ENCODE results near the gene UGT1A4.

Gene UGT1A4

DNA sequence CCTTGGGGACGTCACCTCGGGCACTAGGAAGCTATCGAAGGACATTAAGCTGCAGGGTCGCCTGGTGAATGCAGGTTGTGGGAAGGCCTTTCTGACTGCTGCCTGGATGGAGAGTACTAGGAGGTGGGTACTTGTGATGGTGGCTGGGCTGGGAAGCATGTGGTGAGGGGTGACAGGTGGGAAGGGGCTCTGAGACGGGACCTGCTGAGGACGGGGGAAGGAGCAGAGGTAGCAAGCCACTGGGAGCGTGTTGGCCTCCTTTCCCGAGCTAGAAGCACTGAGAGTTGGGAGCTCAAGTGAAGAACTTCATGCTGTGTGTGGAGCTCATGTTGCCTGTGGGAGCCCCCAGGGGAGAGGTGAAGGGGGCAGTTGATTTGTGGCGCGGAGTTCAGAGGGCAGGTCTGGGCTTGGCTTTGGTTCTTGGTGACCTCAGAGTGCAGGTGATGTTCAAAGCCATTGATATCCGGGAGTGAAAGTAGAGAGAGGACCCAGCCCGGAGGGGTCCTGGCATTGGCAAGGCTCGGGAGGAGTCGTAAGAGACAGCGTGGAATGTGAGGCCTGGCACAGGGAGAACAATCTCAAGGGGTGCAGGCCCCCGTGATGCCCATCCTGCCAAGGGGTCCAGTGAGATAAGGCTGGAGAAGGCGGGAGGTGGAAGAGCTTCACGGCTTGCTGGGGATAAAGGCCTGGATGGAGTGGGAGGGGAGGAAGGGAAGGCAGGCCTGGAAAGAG is 72.8 kb downstream of the UGT1A4 start:
- no peak for DNase-seq (ENCODE audit: low spot score)

DNA sequence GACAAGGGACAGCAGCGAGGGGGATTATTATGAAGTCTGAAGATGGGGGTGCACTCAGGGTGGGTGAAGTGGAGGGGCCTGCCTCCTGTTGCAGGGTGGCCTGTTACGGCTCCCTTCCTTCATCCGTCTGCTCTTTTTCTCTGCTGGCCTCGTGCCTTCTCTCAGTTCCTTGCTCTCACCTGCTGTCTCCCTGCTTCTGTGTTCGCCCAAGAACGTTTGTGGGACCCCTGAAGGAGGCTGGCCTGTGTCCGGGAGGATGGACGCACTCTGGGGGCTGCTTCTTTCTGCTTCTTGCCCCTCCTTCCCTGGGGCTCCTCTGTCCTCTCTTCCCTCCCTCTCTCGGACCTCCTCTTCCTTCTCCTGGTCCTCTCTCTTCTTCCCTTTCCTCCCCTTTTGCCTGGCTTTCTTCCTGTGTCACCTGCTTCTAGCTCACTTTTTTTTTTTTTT is 73.4 kb downstream of the UGT1A4 start:
- no peak for DNase-seq (ENCODE audit: low spot score)

DNA sequence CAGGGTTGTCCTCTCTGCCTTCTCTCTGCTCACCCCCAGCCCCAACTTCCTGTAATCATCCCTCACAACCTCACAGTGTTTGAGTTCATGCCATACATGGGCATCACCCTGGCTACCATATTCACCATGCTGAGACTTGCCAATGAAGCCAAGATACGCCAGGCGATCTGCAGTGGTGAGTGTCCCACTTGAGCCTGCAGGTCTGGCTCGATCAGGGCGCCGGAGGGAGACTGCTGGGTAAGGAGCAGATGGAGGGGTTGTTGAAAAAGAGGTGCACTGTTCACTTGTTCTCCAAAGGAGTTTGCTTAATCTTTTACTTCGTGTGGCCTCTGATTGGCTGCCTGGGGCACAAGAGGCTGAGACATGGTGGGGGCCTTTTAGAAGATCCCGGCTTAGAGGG is 74.2 kb downstream of the UGT1A4 start:
- DNase-seq (ENCODE audit: low spot score) = no peak

DNA sequence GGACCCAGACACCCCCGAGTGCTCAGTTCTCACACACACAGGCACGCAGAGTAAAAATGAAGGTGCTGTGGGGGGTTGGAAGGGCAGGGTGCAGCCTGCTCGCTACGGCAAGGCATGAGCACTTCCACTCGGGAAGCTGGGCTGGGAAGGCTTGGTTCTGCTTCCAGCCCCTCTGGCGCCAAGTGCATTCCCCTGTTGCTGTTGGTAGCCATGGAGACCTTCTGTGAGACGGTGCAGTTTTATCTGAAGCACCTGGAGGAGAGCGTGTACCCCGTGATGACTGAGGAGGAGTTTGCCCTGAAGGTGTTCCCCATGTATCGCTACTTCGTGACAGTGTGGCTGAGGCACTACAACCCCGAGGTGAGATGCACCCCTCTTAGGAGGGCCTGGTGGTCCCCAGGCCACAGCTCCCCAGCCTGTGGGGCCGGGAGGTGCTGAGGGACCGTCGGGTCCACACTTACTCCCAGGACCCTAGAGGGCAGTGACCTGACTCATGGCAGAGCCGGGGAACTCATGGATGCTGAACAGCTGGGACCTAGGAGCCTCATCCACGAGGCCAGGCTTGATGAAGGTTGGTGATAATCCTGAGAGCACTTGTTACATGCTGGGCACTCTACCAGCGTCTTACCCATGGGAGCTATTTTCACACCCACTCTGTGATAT is 75.1 kb downstream of the UGT1A4 start:
- DNase-seq (ENCODE audit: low spot score) = no peak

DNA sequence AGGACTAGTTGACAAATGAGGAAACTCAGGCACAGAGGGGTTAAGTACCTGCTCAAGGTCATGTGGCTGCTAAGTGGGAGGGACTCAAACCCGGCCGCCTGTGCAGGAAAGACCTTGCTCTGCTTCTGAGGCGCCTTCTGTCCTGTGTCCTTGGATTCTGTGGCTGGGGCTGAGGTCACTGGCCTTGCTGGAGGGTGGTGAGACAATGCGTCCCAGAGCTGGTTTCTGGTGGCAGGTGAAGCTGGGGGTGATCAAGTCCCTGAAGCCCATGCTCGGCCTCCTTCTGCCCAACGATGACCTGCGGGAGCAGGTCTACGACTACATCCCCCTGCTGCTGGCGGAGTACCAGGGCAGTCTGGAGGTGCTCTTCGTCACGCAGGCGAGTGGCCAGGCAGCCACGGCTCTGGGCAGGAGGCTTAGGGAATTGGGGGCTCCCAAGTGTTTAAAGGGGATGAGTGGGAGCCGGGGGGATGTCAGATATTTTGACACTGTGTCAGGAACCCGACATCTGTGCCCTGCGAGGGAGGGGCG is 75.7 kb downstream of the UGT1A4 start:
- DNase-seq (ENCODE audit: low spot score) = no peak

DNA sequence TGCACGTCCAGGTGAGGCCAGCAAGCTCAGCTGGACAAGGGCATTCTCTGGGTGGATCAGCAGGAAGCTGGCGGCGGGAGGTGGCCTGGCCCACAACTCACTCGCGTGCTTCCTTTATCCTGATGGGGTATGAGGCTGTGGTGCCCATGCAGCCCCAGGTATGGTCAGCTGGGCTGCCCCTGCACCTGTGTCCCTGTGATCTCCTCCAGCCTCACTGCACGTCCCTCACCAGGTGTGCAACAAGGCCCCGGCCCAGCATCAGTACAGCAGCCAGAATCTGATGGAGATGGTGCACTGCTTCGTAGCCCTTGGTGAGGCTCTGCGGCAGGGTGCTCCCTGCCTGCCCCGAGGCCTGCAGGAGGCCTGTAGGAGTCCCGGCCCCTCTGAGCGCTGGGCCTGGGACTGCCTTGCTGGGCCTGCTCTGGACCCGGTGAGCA is 77.2 kb downstream of the UGT1A4 start:
- no peak for DNase-seq (ENCODE audit: low spot score)

DNA sequence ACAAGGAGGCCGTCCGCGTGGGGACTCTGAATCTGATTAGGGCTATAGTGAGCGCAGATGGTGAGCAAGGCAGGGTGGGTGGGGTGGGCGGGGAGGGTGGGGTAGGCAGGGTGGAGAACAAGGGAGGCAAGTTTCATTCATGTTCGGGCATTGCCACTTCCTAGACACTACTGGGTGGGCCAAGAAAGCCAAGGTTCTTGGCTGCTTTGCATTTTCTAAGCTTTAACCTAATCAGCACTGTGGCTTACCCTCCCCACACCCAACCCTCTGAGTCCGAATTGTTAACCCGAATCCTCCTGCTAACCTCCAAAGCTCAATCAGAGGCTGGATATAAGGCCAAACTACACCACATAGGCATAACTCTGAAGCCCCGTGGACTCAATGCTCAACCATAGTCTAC is 77.7 kb downstream of the UGT1A4 start:
- DNase-seq (ENCODE audit: low spot score) = no peak

DNA sequence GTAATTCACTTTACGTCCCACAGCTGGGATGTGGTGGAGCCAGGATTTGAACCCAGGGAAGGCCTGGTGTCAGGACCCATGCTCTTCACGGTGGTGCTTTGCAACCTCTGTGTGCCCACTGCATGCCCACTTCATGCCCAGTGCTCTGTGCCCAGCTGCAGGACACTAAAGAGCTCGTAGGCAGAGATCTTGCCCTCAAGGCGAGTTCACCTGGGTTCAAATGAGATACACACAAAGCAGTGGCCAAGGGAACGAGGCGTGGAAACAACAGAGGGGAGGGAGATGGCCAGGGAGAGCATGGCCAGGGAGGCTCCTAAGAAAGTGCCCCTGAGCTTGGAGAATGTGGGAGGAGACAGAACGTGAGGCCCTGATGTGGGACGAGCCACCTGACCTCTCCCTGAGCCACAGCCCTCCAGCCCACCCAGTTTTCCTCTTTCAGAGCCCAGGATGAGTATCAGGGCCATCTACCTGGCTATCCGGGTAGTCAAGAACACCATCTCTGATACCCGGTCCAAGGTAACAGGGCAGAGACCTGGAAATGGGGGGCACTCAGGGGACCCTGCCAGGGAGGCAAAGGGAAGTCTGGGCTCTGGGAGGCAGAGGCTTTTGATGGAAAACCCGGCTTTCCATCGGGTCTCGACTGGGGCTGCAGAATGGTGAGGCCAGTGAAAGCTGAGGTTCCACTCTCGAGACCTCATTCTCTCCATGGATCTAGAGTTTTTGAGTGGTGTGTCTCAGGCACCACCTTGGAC is 80.0 kb downstream of the UGT1A4 start:
- no peak for DNase-seq (ENCODE audit: low spot score)

DNA sequence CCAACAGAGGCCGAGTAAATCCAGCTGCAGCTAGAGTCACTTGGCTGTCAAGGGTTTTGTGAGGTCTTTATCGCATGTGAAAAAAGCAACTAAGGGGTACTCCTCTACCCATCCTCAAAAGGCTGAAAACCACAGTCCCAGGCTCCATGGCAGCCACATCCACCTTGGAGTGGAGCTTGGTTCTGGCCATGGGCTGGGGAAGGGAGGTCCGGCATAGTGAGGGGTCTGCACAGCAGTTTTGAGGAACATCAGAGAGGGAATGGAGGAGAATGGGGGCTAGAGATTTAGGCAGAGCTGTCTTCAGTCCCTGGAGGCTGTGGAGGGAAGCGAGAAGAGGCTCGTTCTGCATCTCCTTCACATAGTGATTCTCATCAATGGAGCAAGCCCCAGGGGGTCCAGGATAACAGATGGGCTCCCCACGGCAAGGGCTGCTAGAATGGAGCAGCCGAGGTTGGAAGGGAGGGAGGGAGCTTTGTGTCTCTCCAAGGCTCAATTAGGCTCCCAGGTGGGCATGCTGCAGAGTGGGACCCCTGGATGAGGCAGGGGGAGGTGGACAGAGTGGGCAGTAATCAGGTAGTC is 80.6 kb downstream of the UGT1A4 start:
- no peak for DNase-seq (ENCODE audit: low spot score)

DNA sequence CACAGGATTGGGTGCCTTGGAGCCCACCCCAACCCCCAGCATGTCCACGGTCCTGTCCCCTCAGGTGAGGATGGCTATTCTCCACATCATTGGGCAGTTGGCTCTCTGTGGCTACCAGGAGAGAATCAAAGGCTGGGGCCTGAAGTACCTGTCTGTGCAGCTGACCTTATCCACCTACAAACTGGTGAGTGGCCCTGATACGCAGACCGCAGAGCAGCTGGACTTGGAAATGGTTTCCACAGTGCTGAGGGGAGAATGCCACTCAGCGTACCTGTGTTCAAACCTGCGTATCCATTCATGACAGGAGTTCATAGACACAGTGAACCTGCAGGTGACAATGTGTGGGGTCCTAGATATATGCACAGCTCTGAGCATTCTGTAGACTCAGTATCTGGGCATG is 81.2 kb downstream of the UGT1A4 start:
- no peak for DNase-seq (ENCODE audit: low spot score)

DNA sequence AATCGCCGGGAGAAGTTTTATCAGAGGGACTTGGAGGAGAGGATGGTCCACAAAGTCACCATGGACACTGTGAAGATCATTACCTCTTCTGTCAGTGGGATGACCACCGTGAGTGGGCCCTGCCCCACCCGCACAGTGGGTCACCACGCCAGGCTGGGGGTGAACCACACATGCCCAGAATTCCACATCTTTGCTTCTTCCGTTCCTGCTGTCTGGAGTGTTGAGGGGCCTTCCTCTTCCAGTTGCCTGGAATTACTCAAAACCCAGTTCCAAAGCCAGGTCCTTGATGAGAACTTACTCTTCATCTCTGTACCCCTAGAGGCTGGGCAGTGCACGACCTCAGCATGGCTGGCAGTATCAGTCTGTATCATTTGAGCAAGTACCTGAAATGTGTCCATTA is 81.7 kb downstream of the UGT1A4 start:
- DNase-seq (ENCODE audit: low spot score) = no peak

DNA sequence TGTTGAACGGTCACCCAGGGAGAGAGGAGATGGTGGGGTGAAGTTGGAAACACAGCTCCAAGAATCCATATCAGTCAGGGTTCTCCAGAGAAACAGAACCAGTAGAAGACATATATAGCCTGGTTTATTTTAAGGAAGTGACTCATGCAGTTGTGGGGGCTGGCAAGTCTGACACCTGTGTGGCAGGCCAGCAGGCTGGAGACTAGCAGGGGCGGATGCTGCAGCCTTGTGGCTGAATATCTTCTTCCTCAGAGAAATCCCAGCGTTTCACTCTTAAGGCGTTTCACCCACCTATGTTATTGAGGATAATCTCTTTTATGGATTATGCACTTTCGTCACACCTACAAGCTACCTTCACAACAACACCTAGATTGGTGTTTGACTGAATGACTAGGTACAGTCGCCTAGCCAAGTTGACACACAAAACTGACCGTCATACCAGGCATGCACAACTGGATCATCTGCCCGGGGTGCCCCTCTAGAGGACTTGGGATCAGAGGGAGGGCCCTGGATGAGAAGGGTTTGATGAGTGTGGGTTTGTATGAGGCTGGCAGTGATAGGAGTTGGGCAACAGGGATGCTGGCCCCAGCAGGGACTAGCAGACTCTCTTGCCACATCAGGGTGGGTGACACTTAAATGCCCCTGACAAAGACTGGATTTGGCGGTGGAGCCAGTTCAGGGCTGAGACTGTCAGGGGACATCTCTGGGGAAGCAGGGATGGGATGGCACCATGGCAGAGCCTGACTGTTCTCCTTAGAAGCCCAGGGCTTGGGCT is 83.0 kb downstream of the UGT1A4 start:
- DNase-seq (ENCODE audit: low spot score) = no peak

DNA sequence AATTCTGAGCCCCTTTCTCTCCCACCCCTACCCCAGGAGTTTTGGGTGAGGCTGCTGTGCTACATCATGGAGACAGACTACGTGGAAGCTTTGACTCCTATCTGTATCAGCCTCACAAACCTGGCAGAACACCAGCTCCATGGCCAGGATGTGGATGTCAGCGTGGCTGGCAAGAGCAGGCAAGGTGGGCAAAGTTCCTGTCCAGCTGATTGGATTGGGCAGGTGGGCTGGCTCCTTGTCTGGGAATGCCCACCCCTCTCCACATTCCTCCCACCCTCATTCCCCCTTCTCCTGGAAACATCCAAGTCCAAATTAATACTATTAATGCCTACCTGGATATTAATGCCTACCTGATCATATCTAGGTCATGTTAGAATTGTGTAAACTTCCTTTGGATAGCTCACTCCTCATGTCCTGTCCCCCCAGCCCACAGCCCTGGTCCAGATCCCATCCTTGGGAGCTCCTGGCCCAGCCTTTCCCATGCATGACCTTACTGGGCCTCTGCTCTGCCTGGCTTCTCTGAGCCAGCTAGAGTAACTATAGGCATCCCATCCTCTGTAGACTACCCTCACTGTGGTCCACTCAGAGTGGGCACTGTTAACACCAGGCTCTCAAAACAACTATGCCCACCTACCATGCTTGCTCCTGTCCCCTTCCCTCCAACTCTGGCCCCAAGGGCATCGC is 83.7 kb downstream of the UGT1A4 start:
- DNase-seq (ENCODE audit: low spot score) = no peak

DNA sequence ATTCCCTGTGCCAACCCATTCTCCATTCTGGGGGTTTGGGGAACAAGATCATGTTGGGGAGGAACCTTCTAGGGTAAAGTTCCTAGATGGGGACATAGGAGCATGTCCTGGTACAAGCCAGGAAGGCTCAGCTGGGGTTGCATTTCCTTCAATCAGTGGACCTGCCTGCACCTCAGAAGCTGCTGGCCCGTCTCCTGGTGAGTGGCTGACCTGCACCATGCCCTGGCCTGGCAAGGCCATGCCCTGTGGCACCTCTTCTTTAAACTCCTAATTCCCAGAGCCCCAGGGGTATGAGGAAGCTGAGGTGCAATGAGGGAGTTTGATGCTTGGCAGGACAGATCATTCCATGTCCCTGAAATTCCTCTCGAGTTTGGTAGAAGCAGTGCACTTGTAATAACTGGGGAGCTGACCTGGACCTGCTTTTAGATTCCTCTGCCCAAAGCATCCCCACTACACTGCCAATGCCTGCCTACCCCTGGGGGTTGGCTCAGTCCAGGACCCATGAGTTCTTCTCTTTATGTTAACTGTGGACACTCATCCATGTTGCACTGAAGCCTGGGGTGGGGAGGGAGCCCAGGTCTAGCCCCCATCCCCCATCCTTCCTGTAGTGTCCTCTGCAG is 84.9 kb downstream of the UGT1A4 start:
- no peak for DNase-seq (ENCODE audit: low spot score)

DNA sequence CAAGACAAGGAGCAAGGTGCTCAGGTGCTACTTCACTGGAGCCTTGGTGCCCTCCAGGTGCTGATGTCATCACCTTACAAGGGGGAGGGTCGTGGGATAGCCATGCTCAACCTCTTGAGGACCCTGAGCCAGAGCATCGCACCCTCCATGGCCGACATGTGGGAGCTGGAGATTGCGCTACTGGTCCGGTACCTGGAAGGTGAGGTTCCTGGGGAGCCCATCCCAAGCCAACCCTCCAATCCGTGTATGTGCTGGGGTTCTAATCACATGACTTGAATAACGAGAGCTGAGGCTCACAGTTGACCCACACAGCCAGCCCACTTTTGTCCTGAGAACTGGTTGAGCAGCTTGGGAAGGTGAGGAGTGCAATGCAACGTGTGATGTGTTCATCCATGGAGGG is 85.5 kb downstream of the UGT1A4 start:
- no peak for DNase-seq (ENCODE audit: low spot score)

DNA sequence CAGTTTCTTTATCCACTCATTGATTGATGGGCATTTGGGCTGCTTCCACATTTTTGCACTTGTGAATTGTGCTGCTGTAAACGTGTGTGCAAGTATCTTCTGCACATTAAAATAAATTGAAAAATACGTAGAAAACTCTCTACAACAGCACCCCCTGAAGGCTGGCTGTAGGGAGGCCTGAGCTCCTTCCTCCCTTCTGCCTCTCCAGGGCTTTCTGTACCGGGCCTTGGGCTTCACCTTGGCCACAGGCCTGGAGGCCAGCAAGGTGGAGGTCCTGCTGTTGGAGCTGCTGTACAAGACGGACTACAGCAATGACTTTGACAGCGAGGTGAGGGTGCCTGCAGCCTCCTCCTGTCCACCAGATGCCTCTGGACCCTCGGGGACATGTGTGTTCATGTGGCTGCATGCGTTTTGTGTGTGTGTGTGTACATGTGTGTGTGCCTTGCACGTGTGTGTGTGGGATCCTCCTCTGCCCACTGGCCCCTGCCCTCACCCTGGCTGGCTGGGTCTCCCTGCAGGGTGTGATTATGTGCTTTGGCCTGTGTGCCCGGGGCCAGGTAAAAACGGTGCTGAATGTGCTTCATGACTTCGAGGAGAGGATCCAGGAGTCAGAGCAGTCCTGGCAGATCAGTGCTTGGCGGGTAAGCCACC is 88.8 kb downstream of the UGT1A4 start:
- no peak for DNase-seq (ENCODE audit: low spot score)

DNA sequence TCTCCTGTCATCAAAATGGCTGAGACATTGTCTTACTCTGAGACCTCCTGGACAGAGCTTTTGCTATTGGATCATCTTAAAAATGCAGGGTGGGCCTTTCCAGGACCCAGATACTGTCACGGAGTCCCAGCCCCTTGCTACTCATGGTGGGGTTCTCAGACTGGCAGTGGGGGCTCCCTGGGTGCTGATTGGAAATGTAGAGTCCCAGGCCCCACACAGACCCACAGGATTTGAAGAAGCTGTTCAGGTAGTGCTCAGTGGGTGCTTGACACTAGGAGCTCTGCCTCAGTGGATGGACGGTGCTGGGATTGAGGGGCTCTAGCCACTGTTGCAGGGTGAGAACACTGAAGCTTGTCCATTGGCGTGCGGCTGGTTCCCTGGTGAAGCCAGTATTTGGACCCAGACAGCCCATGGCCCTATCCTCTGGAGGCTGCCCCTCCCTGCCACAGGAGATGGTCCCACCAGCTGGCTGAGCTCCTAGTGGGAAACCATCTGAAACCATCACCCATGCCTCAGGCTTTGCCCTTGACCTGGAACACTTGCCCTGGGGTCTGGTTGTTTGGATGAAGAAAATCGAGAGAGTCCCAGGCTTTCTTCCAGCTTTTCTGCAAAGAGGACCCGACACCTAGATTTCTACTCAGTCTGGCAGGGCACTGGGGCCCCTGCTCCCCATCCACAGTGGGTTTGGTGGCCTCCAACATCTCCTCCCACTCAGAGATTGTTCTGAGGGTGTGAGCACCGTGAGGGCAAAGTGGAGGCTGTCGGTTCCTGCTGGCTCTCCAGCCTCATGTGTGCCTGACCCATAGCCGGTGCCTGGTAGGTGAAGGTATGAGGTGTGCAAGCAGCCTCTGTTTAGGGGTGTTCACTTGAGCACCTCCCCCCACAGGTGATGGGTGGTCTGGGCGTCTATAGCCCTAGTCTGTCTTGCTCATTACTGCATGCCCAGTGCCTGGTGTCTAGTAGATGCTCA is 89.7 kb downstream of the UGT1A4 start:
- no peak for DNase-seq (ENCODE audit: low spot score)

DNA sequence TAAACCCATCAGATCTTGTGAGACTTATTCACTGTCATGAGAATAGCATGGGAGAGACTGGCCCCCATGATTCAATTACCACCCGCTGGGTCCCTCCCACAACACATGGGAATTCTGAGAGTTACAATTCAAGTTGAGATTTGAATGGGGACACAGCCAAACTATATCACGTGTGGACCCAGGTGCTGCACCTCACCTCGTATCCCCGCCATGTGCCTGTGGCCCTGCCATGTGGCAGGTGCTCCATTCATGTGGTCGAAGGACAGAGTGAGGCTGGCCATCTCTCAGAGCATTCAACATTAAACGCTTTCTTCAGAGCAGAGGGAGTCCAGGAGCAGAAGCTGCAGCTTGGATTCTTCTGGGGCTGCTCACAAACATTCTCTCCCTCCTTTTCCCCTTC is 91.8 kb downstream of the UGT1A4 start:
- no peak for DNase-seq (ENCODE audit: low spot score)

DNA sequence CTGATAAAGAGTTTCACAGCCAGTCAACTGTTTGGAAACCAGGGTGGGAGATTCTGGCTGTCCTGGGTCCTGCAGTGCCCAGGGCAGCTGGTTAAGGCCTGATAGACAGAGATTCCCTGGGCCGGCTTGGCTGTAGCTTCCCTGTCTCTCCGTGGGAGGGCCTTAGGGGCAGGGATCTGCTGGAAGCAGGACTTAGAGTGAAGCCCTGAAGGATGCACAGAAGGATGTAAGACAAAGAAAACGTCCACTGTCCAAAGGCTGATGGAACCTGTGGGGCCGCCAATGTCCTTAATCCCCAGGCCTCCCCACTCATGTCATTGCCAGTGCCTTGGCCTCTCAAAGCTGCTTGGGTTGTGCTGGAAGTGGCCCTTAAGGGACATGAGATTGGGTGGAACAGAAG is 92.6 kb downstream of the UGT1A4 start:
- no peak for DNase-seq (ENCODE audit: low spot score)

All from hepatic stellate cell (primary cell).